Cardiac fibroblast (primary cell): ENCODE results near the gene HFE.
"Not testable (repeated sequence)": the region's sequence is repeated elsewhere in the genome, so short reads cannot be mapped to it uniquely, and the experiment has no call there.

ENCODE experiments used
- DNase-seq, 2 donors: peaks; one replicate each; pipeline versions ENCODE4 v3.0.0 to v3.0.0-alpha.2; 2010; ENCODE audit warnings: low read depth in 2 of 2
- H3K4me3 ChIP-seq, 2 donors: replicated peaks in 1 of 2; 1 replicate in 1 of 2; 2 replicates in 1 of 2; pipeline ENCODE4 v1.5.1; 2011; ENCODE audit warnings: low read depth in 2 of 2, low read length in 2 of 2, mild to moderate bottlenecking in 2 of 2, moderate library complexity in 1 of 2
- CTCF ChIP-seq: IDR thresholded peaks from one replicate; pipeline ENCODE4 v1.5.1; 2011; ENCODE audit warnings: low read depth, mild to moderate bottlenecking, low read length, inconsistent platforms

The HFE gene

GRCh38 chr6:26068036-26068435 is 19.2 kb upstream of the HFE start:
- no peak overlapping the region for H3K4me3 ChIP-seq
- no peak for DNase-seq
- TF ChIP-seq CTCF, result no peak

GRCh38 chr6:26071135-26071534 is 16.1 kb upstream of the HFE start:
- TF ChIP-seq CTCF, result no peak
- DNase-seq, result peak in 1 of 2 donors; percentile 64
- H3K4me3 ChIP-seq, result no peak overlapping the region

- DNase-seq, result no peak
- no peak overlapping the region for H3K4me3 ChIP-seq
- no peak for TF ChIP-seq CTCF
These were observed 12.0 kb upstream of the HFE start for GRCh38 chr6:26075063-26075717.

GRCh38 chr6:26078066-26078465 is 9.2 kb upstream of the HFE start:
- not testable (repeated sequence) for H3K4me3 ChIP-seq, DNase-seq

- not testable (repeated sequence) for H3K4me3 ChIP-seq, DNase-seq
These were observed 6.1 kb upstream of the HFE start for GRCh38 chr6:26081096-26081495.

- DNase-seq, result no peak
- no peak overlapping the region for H3K4me3 ChIP-seq
- no peak for TF ChIP-seq CTCF
These were observed 1.0 kb upstream of the HFE start for GRCh38 chr6:26086211-26086610.

- peak overlapping the region; percentile 64 to 74 for H3K4me3 ChIP-seq
- TF ChIP-seq CTCF, result no peak
- peak; percentile 26 to 33 for DNase-seq
These were observed 1.1 kb downstream of the HFE start for GRCh38 chr6:26088344-26088743.

GRCh38 chr6:26089272-26089671 is 2.0 kb downstream of the HFE start:
- H3K4me3 ChIP-seq, result no peak overlapping the region
- peak; percentile 11 to 38 for DNase-seq
- TF ChIP-seq CTCF, result no peak
